IMR-90 (cell line): Measurements from ENCODE around the gene KCTD10. TPM values are rescaled to one million over a fixed set of nuclear protein-coding genes. Genes with fewer than 3 reads are reported as not detected.

ENCODE experiments used
- ATAC-seq: fragments of 200-7000 bp; cut with Tn5 transposase; 2 replicates; pipeline ENCODE4 v1.9.1; 2020; ENCODE audit warnings: low read depth, mild to moderate bottlenecking, moderate library complexity
- BruUV-seq: library from RNA; stranded (reverse); fragments of 400-500 nt; replicated peaks from 2 replicates; lab custom pipeline; 2021; lab: Mats Ljungman, UMichigan
- CTCF ChIA-PET: fragments of 300-600 bp; formaldehyde crosslinking; extraction: SDS; loops from one replicate; lab custom pipeline; 2021; ENCODE audit warnings: antibody characterized with exemption; lab: Yijun Ruan, JAX
- POLR2A ChIA-PET: fragments of 300-600 bp; sonication (Branson Sonifier 250); formaldehyde crosslinking; loops from one replicate; lab custom pipeline; 2022; ENCODE audit warnings: antibody characterized with exemption; ENCODE audit not compliant: unreplicated experiment; lab: Charles Lee
- DNase-seq: peaks from one replicate; pipeline ENCODE4 v3.0.0; 2013
- H2AFZ ChIP-seq: replicated peaks from 2 replicates; pipeline ENCODE3; 2013; ENCODE audit warnings: low read length, mild to moderate bottlenecking; ENCODE audit not compliant: poor library complexity
- H2AK5ac ChIP-seq: 2 replicates; pipeline ENCODE4 v1.6.1; 2013; ENCODE audit warnings: low read depth, low read length, inconsistent platforms
- H2AK9ac ChIP-seq: replicated peaks from 2 replicates; pipeline ENCODE3; 2013; ENCODE audit warnings: mild to moderate bottlenecking, low read depth, low read length, moderate library complexity; ENCODE audit not compliant: poor library complexity
- H2BK120ac ChIP-seq: 2 replicates; pipeline ENCODE4 v1.6.1; 2013; ENCODE audit warnings: low read depth, low read length, inconsistent platforms
- H2BK15ac ChIP-seq: 3 replicates; pipeline ENCODE4 v1.6.1; 2013; ENCODE audit warnings: low read depth, low read length, inconsistent platforms
- H2BK20ac ChIP-seq: 2 replicates; pipeline ENCODE4 v1.6.1; 2013; ENCODE audit warnings: low read depth, mild to moderate bottlenecking, inconsistent platforms, low read length, moderate library complexity
- H2BK5ac ChIP-seq: 2 replicates; pipeline ENCODE4 v1.6.1; 2013; ENCODE audit warnings: mild to moderate bottlenecking, low read depth, low read length, inconsistent platforms; ENCODE audit not compliant: poor library complexity, severe bottlenecking
- H3K14ac ChIP-seq: replicated peaks from 2 replicates; pipeline ENCODE4 v1.6.1; 2013; ENCODE audit warnings: low read depth, low read length, inconsistent platforms
- H3K18ac ChIP-seq: 2 replicates; pipeline ENCODE4 v1.6.1; 2013; ENCODE audit warnings: low read depth, low read length, control low read depth
- H3K23ac ChIP-seq: 2 replicates; pipeline ENCODE4 v1.6.1; 2013; ENCODE audit warnings: low read depth, low read length, inconsistent platforms
- H3K27ac ChIP-seq: 2 replicates; pipeline ENCODE4 v1.5.1; 2013; ENCODE audit warnings: mild to moderate bottlenecking, control low read depth, low read length; ENCODE audit not compliant: insufficient read depth
- H3K27me3 ChIP-seq: 2 replicates; pipeline ENCODE4 v1.6.1; 2013; ENCODE audit warnings: low read length; ENCODE audit not compliant: control insufficient read depth, insufficient read depth
- H3K36me3 ChIP-seq: 2 replicates; pipeline ENCODE4 v1.6.1; 2013; ENCODE audit warnings: low read length, mixed read lengths; ENCODE audit not compliant: control insufficient read depth, insufficient read depth
- H3K4ac ChIP-seq: 2 replicates; pipeline ENCODE4 v1.6.1; 2013; ENCODE audit warnings: low read depth, low read length, inconsistent platforms
- H3K4me1 ChIP-seq: 2 replicates; pipeline ENCODE4 v1.6.1; 2013; ENCODE audit warnings: low read length, mixed read lengths; ENCODE audit not compliant: control insufficient read depth, insufficient read depth
- H3K4me2 ChIP-seq: 2 replicates; pipeline ENCODE4 v1.6.1; 2013; ENCODE audit warnings: low read depth, mild to moderate bottlenecking, control low read depth, low read length, moderate library complexity
- H3K4me3 ChIP-seq: 2 replicates; pipeline ENCODE4 v1.5.1; 2013; ENCODE audit warnings: low read depth, mild to moderate bottlenecking, control low read depth, low read length, moderate library complexity; ENCODE audit not compliant: insufficient read depth
- H3K56ac ChIP-seq: 2 replicates; pipeline ENCODE4 v1.6.1; 2013; ENCODE audit warnings: low read length, inconsistent platforms; ENCODE audit not compliant: insufficient read depth; ENCODE audit errors: extremely low read depth
- H3K79me1 ChIP-seq, 2 experiments: 2 replicates each; pipeline ENCODE4 v1.6.1; 2013; ENCODE audit warnings: low read length in 2 of 2, inconsistent platforms in 1 of 2, low read depth in 1 of 2
- H3K9ac ChIP-seq: 2 replicates; pipeline ENCODE4 v1.6.1; 2013; ENCODE audit warnings: low read depth, low read length, control low read depth
- H3K9me1 ChIP-seq: 2 replicates; pipeline ENCODE4 v1.6.1; 2013; ENCODE audit warnings: low read length, inconsistent platforms; ENCODE audit not compliant: insufficient read depth
- H3K9me3 ChIP-seq: 2 replicates; pipeline ENCODE4 v1.6.1; 2013; ENCODE audit warnings: low read length; ENCODE audit not compliant: control insufficient read depth, insufficient read depth
- H4K20me1 ChIP-seq: 2 replicates; pipeline ENCODE4 v1.6.1; 2013; ENCODE audit warnings: low read length, inconsistent platforms; ENCODE audit not compliant: insufficient read depth
- H4K5ac ChIP-seq: 2 replicates; pipeline ENCODE4 v1.6.1; 2013; ENCODE audit warnings: mild to moderate bottlenecking, low read depth, low read length, control low read depth
- H4K8ac ChIP-seq, 2 experiments: 2 replicates each; pipeline ENCODE4 v1.6.1; 2013; ENCODE audit warnings: low read depth in 2 of 2, low read length in 2 of 2, control low read depth in 1 of 2, inconsistent platforms in 1 of 2
- H4K91ac ChIP-seq: 2 replicates; pipeline ENCODE4 v1.6.1; 2013; ENCODE audit warnings: low read depth, low read length, inconsistent platforms; ENCODE audit not compliant: insufficient read depth
- BHLHE40 ChIP-seq: fragments of 150-350 bp; IDR thresholded peaks from 2 replicates; pipeline ENCODE4 v1.6.1; 2016; ENCODE audit warnings: mild to moderate bottlenecking, low read depth, low read length
- MAFK ChIP-seq: IDR thresholded peaks from 2 replicates; pipeline ENCODE4 v1.6.1; 2012; ENCODE audit warnings: low read depth, low read length, improper control_type of control experiment
- NFE2L2 ChIP-seq: fragments of 150-350 bp; IDR thresholded peaks from 2 replicates; pipeline ENCODE4 v1.6.1; 2016; ENCODE audit warnings: low read depth, mild to moderate bottlenecking, low read length
- RAD21 ChIP-seq: IDR thresholded peaks from 2 replicates; pipeline ENCODE4 v1.6.1; 2012; ENCODE audit warnings: low read length, improper control_type of control experiment
- RFX5 ChIP-seq: IDR thresholded peaks from 2 replicates; pipeline ENCODE4 v1.8.0; 2012; ENCODE audit warnings: low read depth, mild to moderate bottlenecking, low read length, moderate library complexity
- WGBS, 2 experiments: methylation state at CpG; one replicate each; pipeline versions ENCODE4 v1.1.5 to v1.1.7; 2013; ENCODE audit warnings: missing lambda C conversion rate in 2 of 2; ENCODE audit not compliant: insufficient read length in 1 of 2; ENCODE audit errors: extremely low coverage in 2 of 2; 5-methylcytosine and 5-hydroxymethylcytosine counted together
- dilution Hi-C: fragments of 300-500 bp; cut with HindIII; formaldehyde crosslinking; loops from one replicate; pipeline ENCODE4 v1.14.3; 2018; ENCODE audit warnings: low sequenced_read_pairs; ENCODE audit not compliant: unreplicated experiment
- in situ Hi-C: fragments of 300-500 bp; cut with MboI; formaldehyde crosslinking; loops from 3 replicates; pipeline ENCODE4 v1.14.3; 2019; ENCODE audit warnings: low sequenced_read_pairs, inconsistent platforms, mixed read lengths
- intact Hi-C: fragments of 100-400 bp; cut with micrococcal nuclease; formaldehyde crosslinking; loops from 2 replicates; pipeline ENCODE4 v1.10.0; 2022
- polyA plus RNA-seq, 3 experiments: library from polyadenylated mRNA; depleted of rRNA; stranded (reverse); fragments of >200 nt; gene quantifications; 2 replicates each; pipeline ENCODE4 v1.2.3, GENCODE V29; 2012; ENCODE audit warnings: low replicate concordance in 1 of 3
- total RNA-seq: library from RNA; depleted of rRNA; stranded (reverse); fragments of >200 nt; gene quantifications from 2 replicates; pipeline ENCODE4 v1.2.3, GENCODE V29; 2012
- TF ChIP-seq, protein P1 (sequence below): fragments of 150-350 bp; IDR thresholded peaks from 2 replicates; pipeline ENCODE4 v1.6.1; 2016; ENCODE audit warnings: low read depth, mild to moderate bottlenecking, low read length, moderate library complexity, borderline replicate concordance

KCTD10 gene
- total and polyA plus RNA-seq, 2 of the 4 experiments (the other 2 are of a cell fraction) = 72.1 to 88.4 TPM

DNA sequence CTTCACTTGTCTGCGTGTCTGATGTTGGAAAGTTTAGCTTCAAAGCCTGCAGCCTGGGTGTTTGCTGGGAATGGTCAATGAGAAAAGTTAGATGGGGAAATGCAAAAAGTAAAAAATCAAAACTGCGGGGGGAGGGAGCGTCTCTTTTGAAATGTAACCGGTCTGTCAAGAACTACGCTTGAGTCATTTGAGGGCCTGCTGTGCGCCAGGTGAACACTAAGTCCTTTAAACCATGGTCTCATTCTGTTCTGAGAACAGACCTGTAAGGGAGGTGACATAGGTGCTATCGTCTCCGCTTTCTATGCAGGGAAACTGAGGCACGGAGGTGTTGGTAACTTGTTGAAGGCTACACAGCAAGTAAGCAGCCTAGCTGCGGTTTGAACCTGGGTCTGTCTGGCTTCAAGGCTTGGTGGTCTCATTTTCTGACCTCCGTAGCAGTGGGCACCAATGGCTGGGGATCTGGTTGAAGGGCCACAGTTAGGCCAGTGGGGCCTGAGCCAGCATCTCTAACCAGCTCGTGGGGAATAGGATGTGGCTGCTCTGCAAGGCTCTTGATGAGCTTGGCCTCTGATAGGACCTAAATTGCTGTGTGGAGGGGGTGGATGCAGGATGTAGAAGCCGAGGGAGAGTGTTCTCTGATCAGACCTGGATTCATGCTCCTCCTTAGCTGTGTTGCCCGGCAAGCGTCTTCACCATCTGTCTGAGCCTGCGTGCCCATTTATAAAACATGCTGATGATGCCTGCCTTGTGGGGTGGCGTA, 41.5 kb downstream of the KCTD10 start:
- no peak overlapping the region for H3K27ac ChIP-seq
- no peak overlapping the region; the same call in 1 of the 2 replicates for H3K4ac ChIP-seq
- H3K36me3 ChIP-seq = no peaks in the 10 kb centered on the region
- no peak overlapping the region for H3K9ac ChIP-seq
- H3K9me1 ChIP-seq = peaks cover under 1% of the 10 kb centered on the region; the same call in 1 of the 2 replicates
- no peak overlapping the region for H3K4me3 ChIP-seq
- ATAC-seq = no peak
- no peaks in the 10 kb centered on the region for H3K9me3 ChIP-seq
- no peak for DNase-seq
- no peaks in the 10 kb centered on the region; the same call in 1 of the 2 replicates for H3K4me1 ChIP-seq
- H2AFZ ChIP-seq = no peak overlapping the region
- POLR2A ChIA-PET = no interaction called here
- BruUV-seq = no TSS peak
- no peak overlapping the region for H2BK5ac ChIP-seq
- no peak overlapping the region for H4K8ac ChIP-seq
- no peak overlapping the region for H4K5ac ChIP-seq
- dilution Hi-C loops = no loop called here
- H2AK9ac ChIP-seq = no peak overlapping the region
- peaks cover 0 to under 1% of the 10 kb centered on the region in 2 experiments; a peak in 1 of 4 replicates for H3K79me1 ChIP-seq
- no peak overlapping the region for H3K23ac ChIP-seq
- in situ Hi-C loops = no loop called here
- H3K18ac ChIP-seq = no peak overlapping the region
- no peak overlapping the region for H2AK5ac ChIP-seq
- H3K4me2 ChIP-seq = no peak overlapping the region
- H2BK120ac ChIP-seq = no peak overlapping the region
- H4K20me1 ChIP-seq = no peaks in the 10 kb centered on the region
- WGBS, 2 experiments = 76% methylated on average over 4 of the region's 17 CpGs; no CpG with 5 or more reads in 1 of the 2 experiments
- H3K14ac ChIP-seq = no peak overlapping the region
- no peak overlapping the region for H3K56ac ChIP-seq
- H2BK15ac ChIP-seq = no peak overlapping the region
- H3K27me3 ChIP-seq = no peaks in the 10 kb centered on the region
- no peak overlapping the region for H4K91ac ChIP-seq
- intact Hi-C loops = no loop called here
- CTCF ChIA-PET = no interaction called here
- no peak overlapping the region for H2BK20ac ChIP-seq
- TF ChIP-seq MAFK (no peak), BHLHE40 (no peak), RAD21 (no peak), NFE2L2 (no peak), RFX5 (no peak)
- TF ChIP-seq, protein P1, sequence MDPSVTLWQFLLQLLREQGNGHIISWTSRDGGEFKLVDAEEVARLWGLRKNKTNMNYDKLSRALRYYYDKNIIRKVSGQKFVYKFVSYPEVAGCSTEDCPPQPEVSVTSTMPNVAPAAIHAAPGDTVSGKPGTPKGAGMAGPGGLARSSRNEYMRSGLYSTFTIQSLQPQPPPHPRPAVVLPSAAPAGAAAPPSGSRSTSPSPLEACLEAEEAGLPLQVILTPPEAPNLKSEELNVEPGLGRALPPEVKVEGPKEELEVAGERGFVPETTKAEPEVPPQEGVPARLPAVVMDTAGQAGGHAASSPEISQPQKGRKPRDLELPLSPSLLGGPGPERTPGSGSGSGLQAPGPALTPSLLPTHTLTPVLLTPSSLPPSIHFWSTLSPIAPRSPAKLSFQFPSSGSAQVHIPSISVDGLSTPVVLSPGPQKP = no peak
